Adipocyte (in vitro differentiated cells): ENCODE results near the gene SMAP1.
A peak's percentile ranks its signal among the peaks of the same experiment; 100 is the strongest.

ENCODE experiments used
- DNase-seq: peaks from one replicate; pipeline ENCODE4 v3.0.0-alpha.2; 2015; ENCODE audit warnings: low read depth
- H3K27me3 ChIP-seq: replicated peaks from 2 replicates; pipeline ENCODE4 v1.7.0; 2013; ENCODE audit warnings: mild to moderate bottlenecking, low read length, moderate library complexity; ENCODE audit not compliant: control insufficient read depth, insufficient read depth
- H3K36me3 ChIP-seq: 2 replicates; pipeline ENCODE4 v1.7.0; 2013; ENCODE audit warnings: low read length, mild to moderate bottlenecking, moderate library complexity; ENCODE audit not compliant: control insufficient read depth, insufficient read depth, severe bottlenecking
- H3K4me1 ChIP-seq: 2 replicates; pipeline ENCODE4 v1.7.0; 2013; ENCODE audit warnings: mild to moderate bottlenecking, low read length, moderate library complexity; ENCODE audit not compliant: control insufficient read depth, insufficient read depth
- H3K4me3 ChIP-seq: 2 replicates; pipeline ENCODE4 v1.7.0; 2013; ENCODE audit warnings: mild to moderate bottlenecking, low read length, moderate library complexity
- H3K9ac ChIP-seq: 2 replicates; pipeline ENCODE4 v1.7.0; 2013; ENCODE audit warnings: mild to moderate bottlenecking, low read length, moderate library complexity
- H3K9me3 ChIP-seq: 2 replicates; pipeline ENCODE4 v1.7.0; 2013; ENCODE audit warnings: mild to moderate bottlenecking, low read length, moderate library complexity; ENCODE audit not compliant: control insufficient read depth

SMAP1 gene

DNA sequence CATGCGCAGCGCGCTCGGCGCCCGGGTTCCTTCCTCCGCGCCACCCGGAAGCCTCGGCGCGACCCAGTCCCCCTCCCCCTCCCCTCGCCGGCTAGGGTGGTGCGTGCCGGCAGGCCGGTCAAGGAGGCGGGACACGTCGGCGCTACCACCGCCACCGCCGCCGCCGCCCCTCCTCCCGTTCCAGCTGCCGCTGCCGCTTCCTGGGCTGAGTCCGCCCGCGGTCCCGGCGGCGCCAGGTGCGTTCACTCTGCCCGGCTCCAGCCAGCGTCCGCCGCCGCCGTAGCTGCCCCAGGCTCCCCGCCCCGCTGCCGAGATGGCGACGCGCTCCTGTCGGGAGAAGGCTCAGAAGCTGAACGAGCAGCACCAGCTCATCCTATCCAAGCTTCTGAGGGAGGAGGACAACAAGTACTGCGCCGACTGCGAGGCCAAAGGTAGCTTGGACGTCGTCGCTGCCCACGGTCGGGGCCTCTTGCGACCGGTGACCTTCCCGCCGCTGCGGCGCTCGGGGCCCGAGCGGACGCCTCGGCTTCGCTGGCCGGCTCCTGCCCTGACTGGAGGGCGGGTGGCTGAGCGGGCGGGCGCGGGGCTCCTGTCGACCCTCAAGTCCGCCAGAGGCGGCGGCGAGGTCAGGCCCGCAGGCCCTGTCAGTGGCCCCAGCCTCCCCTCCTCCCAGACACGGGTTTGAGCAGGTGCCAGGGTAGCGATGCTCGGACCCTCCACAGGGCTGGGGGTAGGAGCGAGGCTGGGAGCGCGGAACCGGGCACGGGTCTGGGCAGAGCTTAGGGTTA is at the start of gene SMAP1:
Gene SMAP1, plus strand, starts transcription at position 173 of the 788 bp plus-strand sequence. Its CDS starts 141 bp downstream, at position 314.
- Histone ChIP-seq H3K36me3 (no peaks in the 10 kb centered on the region), H3K27me3 (no peaks in the 10 kb centered on the region), H3K9ac (peak within 1 kb of the TSS; percentile 97), H3K4me1 (peaks cover 33% of the 10 kb centered on the region), H3K4me3 (peak within 1 kb of the TSS; percentile 96), H3K9me3 (no peaks in the 10 kb centered on the region)
- DNase-seq = peak; percentile 95

DNA sequence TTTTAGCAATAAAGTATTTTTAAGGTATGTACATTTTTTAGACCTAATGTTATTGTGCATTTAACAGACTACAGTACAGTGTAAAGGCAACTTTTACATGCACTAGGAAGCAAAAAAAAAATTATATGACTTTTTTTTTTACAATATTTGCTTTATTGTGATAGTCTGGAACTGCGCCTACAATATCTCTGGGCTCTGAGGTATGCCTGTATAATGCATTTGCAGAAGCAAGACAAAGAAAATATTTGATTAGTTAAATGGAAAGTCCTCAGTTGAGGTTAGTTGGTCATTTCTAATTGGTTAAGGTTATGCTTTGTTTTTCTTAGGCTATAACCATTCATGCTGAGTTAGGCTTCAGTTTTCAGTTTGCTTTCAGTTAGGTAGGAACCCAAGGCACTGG is 46.9 kb upstream of the SMAP1 start:
- Histone ChIP-seq H3K36me3 (no peaks in the 10 kb centered on the region), H3K9me3 (no peaks in the 10 kb centered on the region), H3K4me3 (no peak overlapping the region), H3K4me1 (no peaks in the 10 kb centered on the region), H3K9ac (no peak overlapping the region), H3K27me3 (no peaks in the 10 kb centered on the region)
- no peak for DNase-seq

DNA sequence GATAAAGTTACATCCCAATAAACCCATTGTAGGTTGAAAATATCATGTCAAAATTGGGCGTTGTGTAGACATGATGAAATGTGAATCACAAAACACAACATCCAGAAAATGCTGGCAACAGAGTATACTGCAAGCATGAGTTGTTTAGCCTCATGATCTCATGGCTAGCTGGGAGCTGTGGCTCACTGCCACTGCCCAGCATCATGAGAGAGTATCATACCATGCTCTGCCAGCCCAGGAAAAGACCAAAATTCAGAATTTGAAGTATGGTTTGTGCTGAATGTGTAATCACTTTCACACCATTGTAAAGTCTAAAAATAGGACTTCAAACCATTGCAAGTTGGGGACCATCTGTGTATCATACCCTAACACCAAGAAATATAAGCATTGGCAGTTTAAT is 45.2 kb upstream of the SMAP1 start:
- H3K4me1 ChIP-seq = no peaks in the 10 kb centered on the region
- no peaks in the 10 kb centered on the region for H3K27me3 ChIP-seq
- H3K9ac ChIP-seq = no peak overlapping the region
- DNase-seq = no peak
- no peak overlapping the region for H3K4me3 ChIP-seq
- no peaks in the 10 kb centered on the region for H3K36me3 ChIP-seq
- H3K9me3 ChIP-seq = no peaks in the 10 kb centered on the region

DNA sequence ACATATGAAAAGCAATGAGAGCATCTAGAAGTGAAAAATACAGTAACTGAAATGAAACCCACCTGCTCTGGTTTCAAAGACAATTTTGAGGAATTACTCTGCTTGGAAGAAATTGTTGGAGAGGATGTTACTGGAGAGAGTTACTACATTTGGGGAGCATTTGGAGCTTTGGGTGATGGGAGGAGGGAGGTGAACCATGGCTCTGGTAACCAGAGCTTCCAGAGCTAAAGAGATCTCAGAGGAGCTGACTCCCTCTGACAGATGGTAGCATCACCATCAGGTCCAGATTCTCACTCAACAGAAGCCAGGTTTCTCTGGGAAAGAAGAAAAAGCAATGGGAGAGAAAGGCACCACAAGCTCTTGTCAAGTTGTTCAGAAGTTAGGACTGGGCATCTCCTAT is 42.2 kb upstream of the SMAP1 start:
- Histone ChIP-seq H3K9me3 (no peaks in the 10 kb centered on the region), H3K4me3 (no peak overlapping the region), H3K27me3 (no peaks in the 10 kb centered on the region), H3K36me3 (no peaks in the 10 kb centered on the region), H3K9ac (no peak overlapping the region), H3K4me1 (no peaks in the 10 kb centered on the region)
- no peak for DNase-seq

DNA sequence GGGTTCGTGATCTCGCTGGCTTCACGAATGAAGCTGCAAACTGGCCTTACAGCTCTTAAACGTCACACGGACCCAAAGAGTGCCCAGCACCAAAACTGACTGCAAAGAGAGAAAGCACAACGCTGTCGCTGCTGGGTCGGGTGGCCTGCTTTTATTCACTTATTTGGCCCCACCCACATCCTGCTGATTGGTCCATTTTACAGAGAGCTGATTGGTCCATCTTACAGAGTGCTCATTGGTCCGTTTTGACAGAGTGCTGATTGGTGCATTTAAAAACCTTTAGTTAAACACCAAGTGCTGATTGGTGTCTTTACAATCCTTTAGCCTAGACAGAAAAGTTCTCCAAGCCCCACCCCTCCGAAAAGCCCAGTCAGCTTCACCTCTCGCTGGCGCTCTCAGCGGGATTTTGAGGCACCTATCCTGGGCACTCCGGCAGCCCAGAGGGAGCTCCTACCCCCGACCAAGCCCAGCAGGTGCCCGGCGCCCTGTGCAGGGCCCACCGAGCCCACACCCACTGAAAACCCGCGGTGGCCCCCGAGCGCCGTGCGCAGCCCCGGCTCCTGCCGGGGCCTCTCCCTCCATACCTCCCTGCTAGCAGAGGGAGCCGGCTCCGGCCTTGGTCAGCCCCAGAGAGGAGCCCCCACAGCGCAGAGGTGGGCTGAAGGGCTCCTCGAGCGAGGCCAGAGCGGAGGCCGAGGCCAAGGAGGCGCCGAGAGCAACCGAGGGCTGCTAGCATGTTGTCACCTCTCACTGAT is 40.0 kb upstream of the SMAP1 start:
- no peaks in the 10 kb centered on the region for H3K27me3 ChIP-seq
- no peaks in the 10 kb centered on the region for H3K4me1 ChIP-seq
- no peak for DNase-seq
- H3K4me3 ChIP-seq = no peak overlapping the region
- H3K9ac ChIP-seq = no peak overlapping the region
- no peaks in the 10 kb centered on the region for H3K36me3 ChIP-seq
- no peaks in the 10 kb centered on the region for H3K9me3 ChIP-seq

DNA sequence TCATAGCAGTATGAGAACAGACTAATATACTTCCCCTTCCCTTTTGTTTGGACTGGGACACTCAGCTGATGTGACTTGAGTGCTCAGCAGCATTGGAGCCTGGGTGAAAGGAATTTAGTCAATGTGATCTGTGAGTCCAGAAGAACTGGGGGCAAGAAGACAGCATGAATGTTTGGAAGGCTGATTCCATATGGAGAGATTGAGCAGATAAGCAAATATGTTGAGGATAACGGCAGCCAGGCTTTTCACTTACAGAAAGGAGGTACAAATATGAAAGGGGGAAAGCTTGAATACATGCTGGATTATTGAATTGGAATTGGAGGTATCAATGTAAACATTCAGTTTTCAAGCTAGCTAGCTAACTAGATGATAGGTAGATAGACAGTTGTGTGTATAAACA is 37.8 kb upstream of the SMAP1 start:
- H3K4me3 ChIP-seq = no peak overlapping the region
- no peaks in the 10 kb centered on the region for H3K36me3 ChIP-seq
- DNase-seq = no peak
- no peaks in the 10 kb centered on the region for H3K4me1 ChIP-seq
- H3K9ac ChIP-seq = no peak overlapping the region
- no peaks in the 10 kb centered on the region for H3K9me3 ChIP-seq
- H3K27me3 ChIP-seq = no peaks in the 10 kb centered on the region

DNA sequence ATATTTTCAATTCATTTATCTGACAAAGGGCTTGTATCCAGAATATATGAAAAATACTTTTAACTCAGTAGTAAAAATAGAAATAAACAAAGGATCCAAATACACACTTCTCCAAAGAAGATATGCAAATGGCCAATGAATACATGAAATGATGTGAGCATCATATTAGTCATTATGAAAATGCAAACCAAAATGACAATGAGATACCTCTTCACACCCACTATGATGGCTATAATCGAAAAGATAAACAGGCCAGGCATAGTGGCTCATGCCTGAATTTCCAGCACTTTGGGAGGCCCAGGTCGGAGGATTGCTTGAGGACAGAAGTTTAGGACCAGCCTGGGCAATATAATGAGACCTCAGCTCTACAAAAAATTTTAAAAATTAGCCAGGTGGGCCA is 33.8 kb upstream of the SMAP1 start:
- no peak for DNase-seq
- Histone ChIP-seq H3K27me3 (no peaks in the 10 kb centered on the region), H3K9me3 (no peaks in the 10 kb centered on the region), H3K9ac (no peak overlapping the region), H3K4me3 (no peak overlapping the region), H3K4me1 (no peaks in the 10 kb centered on the region), H3K36me3 (no peaks in the 10 kb centered on the region)

DNA sequence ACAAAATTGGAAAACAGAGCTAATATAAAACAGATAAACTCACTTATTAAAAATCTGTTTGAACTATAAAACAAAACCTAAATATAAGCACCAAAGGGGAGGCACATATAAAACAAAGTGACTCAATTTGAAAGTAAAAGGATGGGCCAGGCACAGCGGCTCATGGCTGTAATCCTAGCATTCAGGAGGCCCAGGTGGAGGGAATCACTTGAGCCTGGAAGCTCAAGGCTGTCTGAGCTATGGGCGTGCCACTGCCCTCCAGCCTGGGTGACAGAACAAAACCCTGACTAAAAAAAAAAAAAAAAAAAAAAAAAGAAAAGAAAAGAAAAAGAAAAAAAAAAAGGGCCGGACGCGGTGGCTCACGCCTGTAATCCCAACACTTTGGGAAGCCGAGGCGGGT is 31.1 kb upstream of the SMAP1 start:
- Histone ChIP-seq H3K9ac (no peak overlapping the region), H3K4me3 (no peak overlapping the region), H3K4me1 (peaks cover under 1% of the 10 kb centered on the region), H3K36me3 (no peaks in the 10 kb centered on the region), H3K9me3 (no peaks in the 10 kb centered on the region), H3K27me3 (peaks cover 5% of the 10 kb centered on the region)
- DNase-seq = no peak

DNA sequence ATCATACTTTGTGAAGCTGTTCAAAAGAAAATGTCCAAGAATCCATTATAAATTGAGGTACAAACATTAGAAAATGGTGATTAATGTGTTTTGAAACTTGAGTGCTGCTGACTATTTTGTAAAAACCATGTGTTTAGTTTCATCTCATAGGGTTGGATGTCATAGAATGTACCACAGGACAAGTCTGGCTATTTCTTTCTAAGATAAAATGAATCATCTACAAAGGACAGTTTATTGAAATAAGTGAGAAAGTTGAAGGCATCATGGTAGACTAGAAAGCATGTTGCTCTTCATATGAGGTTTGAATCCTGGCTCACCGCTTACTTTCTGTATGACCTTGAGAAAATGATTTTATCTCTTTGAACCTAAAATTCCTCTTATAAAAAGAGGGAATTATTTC is 29.2 kb upstream of the SMAP1 start:
- no peak for DNase-seq
- Histone ChIP-seq H3K9me3 (no peaks in the 10 kb centered on the region), H3K27me3 (peaks cover 5% of the 10 kb centered on the region), H3K4me3 (no peak overlapping the region), H3K4me1 (peaks cover 8% of the 10 kb centered on the region), H3K36me3 (no peaks in the 10 kb centered on the region), H3K9ac (no peak overlapping the region)

DNA sequence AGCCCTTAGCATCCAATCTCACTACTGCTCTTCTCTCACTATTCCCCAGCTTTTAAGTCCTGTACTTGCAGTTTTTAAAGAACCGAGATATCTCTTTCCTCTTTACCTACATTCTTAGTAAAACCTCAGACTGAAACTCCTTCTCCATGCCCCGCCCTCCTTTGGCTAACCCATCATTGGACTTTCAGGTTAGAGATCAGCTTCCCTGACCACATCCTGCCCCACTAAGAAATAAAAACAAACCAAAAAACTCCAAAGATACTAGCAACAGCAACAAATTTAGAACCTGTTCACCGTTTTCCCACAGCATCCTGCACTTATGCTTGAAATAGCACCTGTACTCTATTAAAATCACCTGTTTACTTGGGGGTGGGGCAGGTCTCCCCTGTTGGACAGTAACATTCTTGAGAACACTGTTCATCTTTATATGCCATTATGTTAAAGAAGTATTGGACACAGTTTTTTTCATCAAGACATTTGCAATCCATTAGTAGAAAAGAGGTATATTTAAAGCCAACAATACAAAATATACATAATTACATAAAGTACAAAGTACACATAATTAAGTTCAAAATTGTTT is 16.3 kb upstream of the SMAP1 start:
- DNase-seq = no peak
- Histone ChIP-seq H3K27me3 (no peaks in the 10 kb centered on the region), H3K9me3 (no peaks in the 10 kb centered on the region)

DNA sequence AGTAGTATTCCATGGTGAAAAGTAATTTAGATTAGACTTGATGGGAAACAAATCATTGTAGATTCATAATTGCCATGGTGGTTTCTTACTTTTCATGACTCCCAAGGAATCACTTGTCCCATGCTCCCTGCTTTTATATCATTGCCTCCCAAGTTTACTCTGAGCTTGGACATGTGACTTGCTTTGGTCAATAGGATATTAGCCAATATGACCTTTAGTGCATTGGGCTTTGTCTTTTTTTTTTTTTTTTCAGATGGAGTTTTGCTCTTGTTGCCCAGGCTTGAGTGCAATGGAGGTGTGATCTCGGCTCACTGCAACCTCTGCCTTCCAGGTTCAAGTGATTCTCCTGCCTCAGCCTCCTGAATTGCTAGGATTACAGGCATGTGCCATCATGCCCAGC is 15.5 kb upstream of the SMAP1 start:
- H3K4me1 ChIP-seq = peaks cover 5% of the 10 kb centered on the region
- H3K4me3 ChIP-seq = no peak overlapping the region
- H3K27me3 ChIP-seq = no peaks in the 10 kb centered on the region
- DNase-seq = no peak
- no peak overlapping the region for H3K9ac ChIP-seq
- H3K36me3 ChIP-seq = no peaks in the 10 kb centered on the region
- H3K9me3 ChIP-seq = no peaks in the 10 kb centered on the region

More for the DNA sequence above, 16.3 kb upstream of the SMAP1 start:
- H3K4me3 ChIP-seq = no peak overlapping the region
- no peaks in the 10 kb centered on the region for H3K36me3 ChIP-seq
- H3K9ac ChIP-seq = no peak overlapping the region
- H3K4me1 ChIP-seq = peaks cover 5% of the 10 kb centered on the region
